Suprapubic skin (tissue), 4 donors: ENCODE measurements around the gene SMOC2. TPM values are rescaled to one million over a fixed set of nuclear protein-coding genes. Genes with fewer than 3 reads are reported as not detected.

ENCODE experiments used
- DNase-seq, 2 donors: peaks; one replicate each; pipeline ENCODE4 v3.0.0-alpha.2; 2019; ENCODE audit warnings: low spot score in 2 of 2
- H3K27ac ChIP-seq: fragments of 200-600 bp; sonication (generic); one replicate; pipeline ENCODE4 v1.5.1; 2019
- H3K27me3 ChIP-seq: fragments of 200-600 bp; sonication (generic); one replicate; pipeline ENCODE4 v1.5.1; 2019
- H3K36me3 ChIP-seq: fragments of 200-600 bp; sonication (generic); one replicate; pipeline ENCODE4 v1.5.1; 2019
- H3K4me1 ChIP-seq: fragments of 200-600 bp; sonication (generic); one replicate; pipeline ENCODE4 v1.5.1; 2019
- H3K4me3 ChIP-seq: fragments of 200-600 bp; sonication (generic); one replicate; pipeline ENCODE4 v1.5.1; 2019; ENCODE audit warnings: mild to moderate bottlenecking
- H3K9me3 ChIP-seq: fragments of 200-600 bp; sonication (generic); one replicate; pipeline ENCODE4 v1.5.1; 2019
- CTCF ChIP-seq, 2 donors: fragments of 200-600 bp in 1 of 2; fragments of 450-650 bp in 1 of 2; sonication (generic) in 1 of 2; IDR thresholded peaks; one replicate each; pipeline ENCODE4 v1.5.1; 2016 to 2019; ENCODE audit warnings: antibody characterized with exemption in 2 of 2, mild to moderate bottlenecking in 1 of 2, moderate library complexity in 1 of 2
- EP300 ChIP-seq: sonication (generic); formaldehyde crosslinking; IDR thresholded peaks from one replicate; pipeline ENCODE4 v1.6.1; 2017; ENCODE audit warnings: antibody characterized with exemption
- POLR2A ChIP-seq, 2 donors: fragments of 450-650 bp; IDR thresholded peaks; one replicate each; pipeline ENCODE4 v1.6.1; 2017; ENCODE audit warnings: antibody characterized with exemption in 2 of 2, mild to moderate bottlenecking in 2 of 2, moderate library complexity in 2 of 2
- POLR2AphosphoS5 ChIP-seq, 3 donors: sonication (generic); formaldehyde crosslinking; IDR thresholded peaks; one replicate each; pipeline ENCODE4 v1.6.1; 2017; ENCODE audit warnings: antibody characterized with exemption in 3 of 3
- WGBS: methylation state at CpG from one replicate; pipeline ENCODE4 v1.1.5; 2018; 5-methylcytosine and 5-hydroxymethylcytosine counted together
- total RNA-seq, 4 donors: library from RNA; depleted of rRNA; stranded (reverse); fragments of >200 nt; gene quantifications; one replicate each; pipeline ENCODE4 v1.1.0, GENCODE V29; 2016

Gene SMOC2
- total RNA-seq, 4 donors from 2014 or later, result 16.2 to 22.9 (median 18.8) TPM

DNA sequence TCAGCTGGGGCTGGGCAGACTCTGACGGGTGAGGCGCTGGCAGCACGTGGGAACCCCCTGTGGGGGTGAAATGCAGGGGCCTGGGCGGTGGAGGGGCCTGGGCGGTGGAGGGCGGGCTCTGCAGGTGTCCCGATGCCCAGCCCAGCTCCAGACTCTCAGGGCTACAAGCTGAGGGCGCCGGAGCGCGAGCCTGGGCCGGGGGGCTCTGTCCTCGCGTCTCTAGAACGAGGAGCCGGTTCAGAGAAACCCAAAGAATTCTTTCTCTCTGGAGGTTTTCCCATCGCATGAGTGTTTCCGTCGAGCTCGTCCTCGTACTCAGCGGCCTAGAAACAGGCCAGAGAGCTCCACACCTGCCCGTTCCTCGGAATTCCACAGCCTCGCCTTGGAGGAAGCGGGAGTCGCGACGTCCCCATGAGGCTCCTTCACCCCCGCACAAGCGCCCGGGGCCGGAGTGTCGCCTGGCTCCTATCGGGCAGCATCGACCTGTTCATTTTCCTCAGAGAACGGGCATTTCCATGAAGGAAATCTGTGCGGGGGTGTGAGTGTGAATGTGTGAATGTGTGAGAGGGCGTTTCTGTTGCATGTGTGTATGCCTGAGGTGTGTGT lies 76.9 kb downstream of the SMOC2 start:
- Histone ChIP-seq H3K36me3 (no peaks in the 10 kb centered on the region), H3K27me3 (no peaks in the 10 kb centered on the region), H3K4me3 (no peak overlapping the region), H3K4me1 (no peaks in the 10 kb centered on the region), H3K27ac (no peak overlapping the region), H3K9me3 (no peaks in the 10 kb centered on the region)
- WGBS, result 91% methylated on average over 29 of the region's 39 CpGs
- DNase-seq, result peak in 1 of 2 donors; percentile 32
- TF ChIP-seq CTCF (IDR thresholded peaks at IDR 0.05) (no peak), POLR2AphosphoS5 (IDR thresholded peaks at IDR 0.05) (no peak), POLR2A (IDR thresholded peaks at IDR 0.05) (no peak), EP300 (no peak)

- H3K9me3 ChIP-seq, result no peaks in the 10 kb centered on the region
- no peaks in the 10 kb centered on the region for H3K36me3 ChIP-seq
- no peak for TF ChIP-seq EP300
- TF ChIP-seq POLR2A (IDR thresholded peaks at IDR 0.05), result no peak
- no peak for TF ChIP-seq CTCF (IDR thresholded peaks at IDR 0.05)
- TF ChIP-seq POLR2AphosphoS5 (IDR thresholded peaks at IDR 0.05), result no peak
- no peak overlapping the region for H3K27ac ChIP-seq
- no peaks in the 10 kb centered on the region for H3K4me1 ChIP-seq
- H3K4me3 ChIP-seq, result no peak overlapping the region
- DNase-seq, result no peak
- H3K27me3 ChIP-seq, result no peaks in the 10 kb centered on the region
- 69% methylated on average over 4 of the region's 4 CpGs for WGBS
Measured at GRCh38 chr6:168518348-168518745, 77.4 kb downstream of the SMOC2 start.

DNA sequence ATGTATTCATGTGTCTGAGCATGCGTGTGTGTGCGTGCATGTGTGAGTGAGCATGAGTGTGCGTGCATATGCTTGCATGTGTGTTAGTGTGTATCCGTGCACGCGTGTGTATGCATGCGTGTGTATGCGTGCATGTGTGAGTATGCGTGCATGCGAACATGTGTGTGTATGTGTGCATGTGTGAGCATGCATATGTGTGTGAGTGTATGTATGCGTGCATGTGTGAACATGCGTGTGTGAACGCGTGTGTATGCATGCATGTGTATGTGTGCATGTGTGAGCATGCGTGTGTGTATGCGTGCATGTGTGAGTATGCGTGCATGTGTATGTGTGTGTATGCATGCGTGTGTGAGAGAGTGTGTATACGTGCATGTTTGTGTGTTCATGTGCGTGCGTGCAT lies 77.9 kb downstream of the SMOC2 start:
- Histone ChIP-seq H3K4me1 (no peaks in the 10 kb centered on the region), H3K27me3 (no peaks in the 10 kb centered on the region), H3K4me3 (no peak overlapping the region), H3K9me3 (no peaks in the 10 kb centered on the region), H3K36me3 (no peaks in the 10 kb centered on the region), H3K27ac (no peak overlapping the region)
- no peak for DNase-seq
- TF ChIP-seq POLR2A (IDR thresholded peaks at IDR 0.05) (no peak), CTCF (IDR thresholded peaks at IDR 0.05) (no peak), POLR2AphosphoS5 (IDR thresholded peaks at IDR 0.05) (no peak), EP300 (no peak)
- 87% methylated on average over 21 of the region's 21 CpGs for WGBS

GRCh38 chr6:168520233-168520632 lies 79.2 kb downstream of the SMOC2 start:
- TF ChIP-seq CTCF (IDR thresholded peaks at IDR 0.05) (no peak), POLR2A (IDR thresholded peaks at IDR 0.05) (no peak), POLR2AphosphoS5 (IDR thresholded peaks at IDR 0.05) (no peak), EP300 (no peak)
- Histone ChIP-seq H3K36me3 (no peaks in the 10 kb centered on the region), H3K27ac (no peak overlapping the region), H3K4me1 (no peaks in the 10 kb centered on the region), H3K27me3 (no peaks in the 10 kb centered on the region), H3K9me3 (no peaks in the 10 kb centered on the region), H3K4me3 (no peak overlapping the region)
- WGBS, result 87% methylated on average over 10 of the region's 10 CpGs
- peak in 1 of 2 donors; percentile 43 for DNase-seq

DNA sequence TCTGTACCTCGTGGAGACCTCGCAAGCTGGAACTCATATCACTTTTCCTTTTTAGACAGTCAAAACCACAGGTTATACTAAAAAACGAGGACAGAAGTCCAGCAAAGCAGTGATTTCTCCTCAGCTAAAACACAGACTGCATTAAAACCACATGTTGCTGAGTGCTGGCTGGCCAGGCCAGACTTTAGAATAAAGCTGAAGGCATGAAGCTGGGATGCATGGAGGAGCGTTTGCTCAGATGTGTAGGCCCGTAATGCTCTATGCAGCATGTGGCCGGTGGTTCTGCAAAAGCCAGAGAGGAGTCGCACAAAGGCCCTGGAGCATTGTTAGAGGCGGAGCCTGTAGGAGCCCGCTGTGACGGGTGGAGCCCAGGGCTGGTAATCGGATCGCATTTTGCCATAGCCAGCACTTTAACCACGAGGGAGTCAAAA lies 83.6 kb downstream of the SMOC2 start:
- Histone ChIP-seq H3K27me3 (no peaks in the 10 kb centered on the region), H3K9me3 (no peaks in the 10 kb centered on the region), H3K36me3 (no peaks in the 10 kb centered on the region), H3K4me3 (no peak overlapping the region), H3K27ac (no peak overlapping the region), H3K4me1 (peaks cover 26% of the 10 kb centered on the region)
- DNase-seq, result no peak
- 57% methylated on average over 13 of the region's 13 CpGs for WGBS
- no peak for TF ChIP-seq POLR2AphosphoS5 (IDR thresholded peaks at IDR 0.05)
- TF ChIP-seq CTCF (IDR thresholded peaks at IDR 0.05), result no peak
- no peak for TF ChIP-seq POLR2A (IDR thresholded peaks at IDR 0.05)
- no peak for TF ChIP-seq EP300
